DOHH2 (cell line): ENCODE results near the gene SYNJ2.

Experiments used
- CTCF ChIP-seq: fragments of 200-600 bp; sonication (generic); IDR thresholded peaks from one replicate; pipeline ENCODE4 v1.5.1; 2014; ENCODE audit warnings: antibody characterized with exemption, mild to moderate bottlenecking, low read depth, low read length; ENCODE audit not compliant: poor library complexity, severe bottlenecking
- EZH2phosphoT487 ChIP-seq: fragments of 200-600 bp; sonication (generic); IDR thresholded peaks from 2 replicates; pipeline ENCODE4 v1.6.1; 2017; ENCODE audit warnings: borderline replicate concordance, mild to moderate bottlenecking, antibody characterized with exemption, low read length, moderate library complexity, mixed read lengths

- no peak for TF ChIP-seq CTCF
- TF ChIP-seq EZH2phosphoT487, result no peak
Observed at GRCh38 chr6:158061709-158062461, 80.2 kb downstream of the SYNJ2 start.
